A549 (cell line): ENCODE results near the gene SDR39U1. TPM values are rescaled to one million over a fixed set of nuclear protein-coding genes. Genes with fewer than 3 reads are reported as not detected.
"Not testable (repeated sequence)": the region's sequence is repeated elsewhere in the genome, so short reads cannot be mapped to it uniquely, and the experiment has no call there.

Experiments used
- ATAC-seq, 2 experiments: fragments of 200-7000 bp in 1 of 2; fragments of >200 bp in 1 of 2; cut with Nextera tagmentation in 1 of 2; cut with Tn5 transposase in 1 of 2; 3 replicates each; pipeline versions ENCODE4 v1.8.0 to v1.9.1; 2018 to 2020; ENCODE audit warnings: mild to moderate bottlenecking in 1 of 2, moderate library complexity in 1 of 2
- CTCF ChIA-PET: fragments of 300-600 bp; sonication (Branson Sonifier 250); formaldehyde crosslinking; extraction: SDS; loops from one replicate; lab custom pipeline; 2021; ENCODE audit warnings: antibody characterized with exemption, inconsistent platforms; lab: Yijun Ruan, JAX
- POLR2A ChIA-PET: fragments of 350-600 bp; formaldehyde crosslinking; extraction: SDS; loops from one replicate; lab custom pipeline; 2021; ENCODE audit warnings: antibody characterized with exemption, inconsistent platforms; lab: Yijun Ruan, JAX
- DNase-seq, 2 experiments: peaks; one replicate each; pipeline versions ENCODE4 v3.0.0 to v3.0.0-alpha.2; 2011 to 2016; ENCODE audit warnings: low read depth in 1 of 2, low spot score in 1 of 2
- FAIRE-seq: peaks from 2 replicates; lab custom pipeline; 2011; peaks lifted over from hg19 to GRCh38; lab: Jason Lieb, UNC
- H3K27ac ChIP-seq, 2 experiments: fragments of >200 bp; sonication (Bioruptor Twin); formaldehyde crosslinking; 3 replicates each; pipeline ENCODE4 v1.5.1; 2016 to 2017
- H3K4me1 ChIP-seq: fragments of >200 bp; sonication (Bioruptor Twin); formaldehyde crosslinking; 3 replicates; pipeline ENCODE4 v1.6.1; 2016
- H3K4me2 ChIP-seq: fragments of >200 bp; sonication (Bioruptor Twin); formaldehyde crosslinking; 3 replicates; pipeline ENCODE4 v1.6.1; 2016
- H3K4me3 ChIP-seq: fragments of >200 bp; sonication (Bioruptor Twin); formaldehyde crosslinking; 3 replicates; pipeline ENCODE4 v1.5.1; 2016
- H3K9me3 ChIP-seq: fragments of >200 bp; sonication (Bioruptor Twin); formaldehyde crosslinking; 3 replicates; pipeline ENCODE4 v1.6.1; 2016
- CBX2 ChIP-seq: fragments of 200-600 bp; sonication (generic); IDR thresholded peaks from 2 replicates; pipeline ENCODE4 v1.6.1; 2016; ENCODE audit warnings: low read depth, mild to moderate bottlenecking, borderline replicate concordance
- CEBPB ChIP-seq, 2 experiments: fragments of >200 bp in 1 of 2; sonication (Bioruptor Twin) in 1 of 2; formaldehyde crosslinking in 1 of 2; IDR thresholded peaks; 2 replicates each; pipeline ENCODE4 v1.6.1; 2012 to 2016
- EHMT2 ChIP-seq: fragments of 200-600 bp; sonication (generic); IDR thresholded peaks from 2 replicates; pipeline ENCODE4 v1.6.1; 2016; ENCODE audit warnings: antibody characterized with exemption, low read depth, mild to moderate bottlenecking, moderate library complexity
- HOXA7 ChIP-seq: fragments of 250-450 bp; sonication (Bioruptor Pico); IDR thresholded peaks from 2 replicates; pipeline ENCODE4 v1.5.0; 2020; ENCODE audit warnings: mild to moderate bottlenecking, moderate library complexity
- HOXB5 ChIP-seq: fragments of 250-450 bp; sonication (Bioruptor Pico); IDR thresholded peaks from 2 replicates; pipeline ENCODE4 v1.5.0; 2020; ENCODE audit warnings: mild to moderate bottlenecking, moderate library complexity
- JUN ChIP-seq, 2 experiments: fragments of >200 bp; sonication (Bioruptor Twin); formaldehyde crosslinking; IDR thresholded peaks; 2 replicates in 1 of 2; 3 replicates in 1 of 2; pipeline ENCODE4 v1.6.1; 2016 to 2017
- JUNB ChIP-seq: fragments of >200 bp; sonication (Bioruptor Twin); formaldehyde crosslinking; IDR thresholded peaks from 2 replicates; pipeline ENCODE4 v1.6.1; 2016
- KDM5A ChIP-seq: fragments of 200-600 bp; sonication (generic); IDR thresholded peaks from 2 replicates; pipeline ENCODE4 v1.6.1; 2016; ENCODE audit warnings: antibody characterized with exemption, mild to moderate bottlenecking
- MAFK ChIP-seq: fragments of 450-650 bp; IDR thresholded peaks from 2 replicates; pipeline ENCODE4 v1.6.1; 2014; ENCODE audit not compliant: partially characterized antibody
- MAZ ChIP-seq: fragments of 150-350 bp; IDR thresholded peaks from 2 replicates; pipeline ENCODE4 v1.6.1; 2014; ENCODE audit warnings: antibody characterized with exemption, low read depth, low read length, borderline replicate concordance
- MYC ChIP-seq: IDR thresholded peaks from 2 replicates; pipeline ENCODE4 v1.6.1; 2012; ENCODE audit warnings: mild to moderate bottlenecking, inconsistent platforms, low read length, improper control_type of control experiment, borderline replicate concordance
- NPAS2 ChIP-seq: fragments of 250-450 bp; sonication (Bioruptor Pico); IDR thresholded peaks from 2 replicates; pipeline ENCODE4 v1.8.0; 2022; ENCODE audit warnings: mild to moderate bottlenecking, moderate library complexity, borderline replicate concordance
- PBX3 ChIP-seq: IDR thresholded peaks from 2 replicates; pipeline ENCODE4 v1.6.1; 2012
- RAD21 ChIP-seq, 2 experiments: fragments of >200 bp in 1 of 2; sonication (Bioruptor Twin) in 1 of 2; formaldehyde crosslinking in 1 of 2; IDR thresholded peaks in 1 of 2; conservative IDR thresholded peaks in 1 of 2; 2 replicates in 1 of 2; 3 replicates in 1 of 2; pipeline ENCODE4 v1.6.1; 2012 to 2018; ENCODE audit warnings: inconsistent platforms in 1 of 2
- RARB ChIP-seq: fragments of 250-450 bp; sonication (Bioruptor Pico); IDR thresholded peaks from 2 replicates; pipeline ENCODE4 v1.8.0; 2021; ENCODE audit warnings: mild to moderate bottlenecking, moderate library complexity
- RNF2 ChIP-seq: fragments of 200-600 bp; sonication (generic); IDR thresholded peaks from 2 replicates; pipeline ENCODE4 v1.6.1; 2016; ENCODE audit warnings: low read depth, mild to moderate bottlenecking, antibody characterized with exemption, moderate library complexity, borderline replicate concordance
- SREBF2 ChIP-seq: fragments of 450-650 bp; IDR thresholded peaks from 2 replicates; pipeline ENCODE4 v1.6.1; 2014; ENCODE audit warnings: mild to moderate bottlenecking, moderate library complexity
- TFCP2L1 ChIP-seq: fragments of 250-450 bp; sonication (Bioruptor Pico); IDR thresholded peaks from 2 replicates; pipeline ENCODE4 v1.5.0; 2021; ENCODE audit warnings: mild to moderate bottlenecking
- ZC3H11A ChIP-seq: fragments of 450-650 bp; IDR thresholded peaks from 2 replicates; pipeline ENCODE4 v1.6.1; 2014; ENCODE audit warnings: antibody characterized with exemption, mild to moderate bottlenecking
- ZFP36 ChIP-seq: fragments of 450-650 bp; IDR thresholded peaks from 2 replicates; pipeline ENCODE4 v1.6.1; 2014; ENCODE audit warnings: borderline replicate concordance; ENCODE audit not compliant: partially characterized antibody
- WGBS: methylation state at CpG from one replicate; pipeline ENCODE4 v1.1.6; 2017; ENCODE audit errors: missing lambda C conversion rate; 5-methylcytosine and 5-hydroxymethylcytosine counted together
- polyA plus RNA-seq, 4 experiments: library from polyadenylated mRNA; depleted of rRNA in 3 of 4; stranded (reverse); fragments of >200 nt; fragmentation: RNase III in 1 of 4; extraction: RNeasy Plus Mini Kit Qiagen cat#74134 plus additional on column Dnase treatment in 1 of 4; gene quantifications; 2 replicates in 3 of 4; 3 replicates in 1 of 4; pipeline ENCODE4 v1.2.3, GENCODE V29; 2011 to 2017
- TF ChIP-seq, protein P1 (sequence below): fragments of 200-600 bp; sonication (generic); IDR thresholded peaks from 2 replicates; pipeline ENCODE4 v1.6.1; 2016; ENCODE audit warnings: antibody characterized with exemption, mild to moderate bottlenecking, moderate library complexity
- TF ChIP-seq, protein P2 (sequence below): fragments of 250-450 bp; sonication (Bioruptor Pico); IDR thresholded peaks from 2 replicates; pipeline ENCODE4 v1.5.0; 2021; ENCODE audit warnings: mild to moderate bottlenecking, moderate library complexity, borderline replicate concordance
- TF ChIP-seq, protein P3 (sequence below): fragments of 450-650 bp; IDR thresholded peaks from 2 replicates; pipeline ENCODE4 v1.6.1; 2014; ENCODE audit warnings: antibody characterized with exemption

The SDR39U1 gene
- polyA plus RNA-seq, 2 of the 4 experiments (the other 2 are of a cell fraction): 57.3 to 61.1 TPM

- TF ChIP-seq ZC3H11A (no peak), MYC (no peak), CBX2 (no peak)
These were observed 16.2 kb upstream of the SDR39U1 start (continued) for GRCh38 chr14:24458736-24459135.

DNA sequence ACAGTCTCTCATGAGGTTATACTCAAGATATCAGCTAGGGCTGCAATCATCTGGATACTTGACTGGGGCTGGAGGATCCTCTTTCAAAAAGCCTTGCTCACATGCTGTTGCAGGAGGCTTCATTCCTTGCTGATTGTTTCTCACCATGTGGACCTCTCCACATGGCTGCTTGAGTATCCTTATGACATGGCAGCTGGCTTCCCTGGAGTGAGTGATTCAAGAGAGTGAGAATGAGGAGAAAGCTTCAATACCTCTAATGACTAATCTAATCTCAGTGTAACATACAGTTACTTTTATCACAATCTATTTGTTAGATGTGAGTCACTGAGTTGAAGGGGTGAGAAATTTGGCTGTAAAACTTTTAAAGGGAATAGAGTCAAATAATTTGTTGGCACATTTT lies 14.4 kb upstream of the SDR39U1 start:
- ATAC-seq: no peak
- no peaks in the 10 kb centered on the region for H3K4me1 ChIP-seq
- TF ChIP-seq MAFK (no peak), HOXA7 (CRISPR knock-in tag) (no peak), RAD21 (conservative IDR thresholded peaks at IDR 0.05 in 1 of 2, IDR thresholded peaks at IDR 0.05 in 1 of 2) (no peak), NPAS2 (CRISPR knock-in tag) (no peak), ZFP36 (no peak), TFCP2L1 (CRISPR knock-in tag) (no peak), RARB (CRISPR knock-in tag) (no peak), JUN (IDR thresholded peaks at IDR 0.05) (no peak), RNF2 (no peak), EHMT2 (no peak), PBX3 (no peak), JUNB (no peak), SREBF2 (no peak), KDM5A (no peak), CEBPB (IDR thresholded peaks at IDR 0.05) (no peak), HOXB5 (CRISPR knock-in tag) (no peak), MAZ (no peak)
- TF ChIP-seq, protein P1, sequence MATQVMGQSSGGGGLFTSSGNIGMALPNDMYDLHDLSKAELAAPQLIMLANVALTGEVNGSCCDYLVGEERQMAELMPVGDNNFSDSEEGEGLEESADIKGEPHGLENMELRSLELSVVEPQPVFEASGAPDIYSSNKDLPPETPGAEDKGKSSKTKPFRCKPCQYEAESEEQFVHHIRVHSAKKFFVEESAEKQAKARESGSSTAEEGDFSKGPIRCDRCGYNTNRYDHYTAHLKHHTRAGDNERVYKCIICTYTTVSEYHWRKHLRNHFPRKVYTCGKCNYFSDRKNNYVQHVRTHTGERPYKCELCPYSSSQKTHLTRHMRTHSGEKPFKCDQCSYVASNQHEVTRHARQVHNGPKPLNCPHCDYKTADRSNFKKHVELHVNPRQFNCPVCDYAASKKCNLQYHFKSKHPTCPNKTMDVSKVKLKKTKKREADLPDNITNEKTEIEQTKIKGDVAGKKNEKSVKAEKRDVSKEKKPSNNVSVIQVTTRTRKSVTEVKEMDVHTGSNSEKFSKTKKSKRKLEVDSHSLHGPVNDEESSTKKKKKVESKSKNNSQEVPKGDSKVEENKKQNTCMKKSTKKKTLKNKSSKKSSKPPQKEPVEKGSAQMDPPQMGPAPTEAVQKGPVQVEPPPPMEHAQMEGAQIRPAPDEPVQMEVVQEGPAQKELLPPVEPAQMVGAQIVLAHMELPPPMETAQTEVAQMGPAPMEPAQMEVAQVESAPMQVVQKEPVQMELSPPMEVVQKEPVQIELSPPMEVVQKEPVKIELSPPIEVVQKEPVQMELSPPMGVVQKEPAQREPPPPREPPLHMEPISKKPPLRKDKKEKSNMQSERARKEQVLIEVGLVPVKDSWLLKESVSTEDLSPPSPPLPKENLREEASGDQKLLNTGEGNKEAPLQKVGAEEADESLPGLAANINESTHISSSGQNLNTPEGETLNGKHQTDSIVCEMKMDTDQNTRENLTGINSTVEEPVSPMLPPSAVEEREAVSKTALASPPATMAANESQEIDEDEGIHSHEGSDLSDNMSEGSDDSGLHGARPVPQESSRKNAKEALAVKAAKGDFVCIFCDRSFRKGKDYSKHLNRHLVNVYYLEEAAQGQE: no peak
- TF ChIP-seq, protein P2, sequence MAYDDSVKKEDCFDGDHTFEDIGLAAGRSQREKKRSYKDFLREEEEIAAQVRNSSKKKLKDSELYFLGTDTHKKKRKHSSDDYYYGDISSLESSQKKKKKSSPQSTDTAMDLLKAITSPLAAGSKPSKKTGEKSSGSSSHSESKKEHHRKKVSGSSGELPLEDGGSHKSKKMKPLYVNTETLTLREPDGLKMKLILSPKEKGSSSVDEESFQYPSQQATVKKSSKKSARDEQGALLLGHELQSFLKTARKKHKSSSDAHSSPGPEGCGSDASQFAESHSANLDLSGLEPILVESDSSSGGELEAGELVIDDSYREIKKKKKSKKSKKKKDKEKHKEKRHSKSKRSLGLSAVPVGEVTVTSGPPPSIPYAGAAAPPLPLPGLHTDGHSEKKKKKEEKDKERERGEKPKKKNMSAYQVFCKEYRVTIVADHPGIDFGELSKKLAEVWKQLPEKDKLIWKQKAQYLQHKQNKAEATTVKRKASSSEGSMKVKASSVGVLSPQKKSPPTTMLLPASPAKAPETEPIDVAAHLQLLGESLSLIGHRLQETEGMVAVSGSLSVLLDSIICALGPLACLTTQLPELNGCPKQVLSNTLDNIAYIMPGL (CRISPR knock-in tag): no peak
- TF ChIP-seq, protein P3, sequence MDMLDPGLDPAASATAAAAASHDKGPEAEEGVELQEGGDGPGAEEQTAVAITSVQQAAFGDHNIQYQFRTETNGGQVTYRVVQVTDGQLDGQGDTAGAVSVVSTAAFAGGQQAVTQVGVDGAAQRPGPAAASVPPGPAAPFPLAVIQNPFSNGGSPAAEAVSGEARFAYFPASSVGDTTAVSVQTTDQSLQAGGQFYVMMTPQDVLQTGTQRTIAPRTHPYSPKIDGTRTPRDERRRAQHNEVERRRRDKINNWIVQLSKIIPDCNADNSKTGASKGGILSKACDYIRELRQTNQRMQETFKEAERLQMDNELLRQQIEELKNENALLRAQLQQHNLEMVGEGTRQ: no peak
- FAIRE-seq: no peak
- no peak overlapping the region for H3K27ac ChIP-seq
- ChIA-PET CTCF (interaction anchor here (0.6 kb wide), 1 partner anchor 334 kb away, joined by 3 read pairs; no protein-coding TSS in a partner anchor), POLR2A (no interaction called here)
- DNase-seq: no peak
- H3K4me3 ChIP-seq: no peak overlapping the region
- no peak overlapping the region for H3K4me2 ChIP-seq
- H3K9me3 ChIP-seq: 0 out of 3 replicates have a peak, but pooled peaks cover 4% of the 10 kb centered on the region

DNA sequence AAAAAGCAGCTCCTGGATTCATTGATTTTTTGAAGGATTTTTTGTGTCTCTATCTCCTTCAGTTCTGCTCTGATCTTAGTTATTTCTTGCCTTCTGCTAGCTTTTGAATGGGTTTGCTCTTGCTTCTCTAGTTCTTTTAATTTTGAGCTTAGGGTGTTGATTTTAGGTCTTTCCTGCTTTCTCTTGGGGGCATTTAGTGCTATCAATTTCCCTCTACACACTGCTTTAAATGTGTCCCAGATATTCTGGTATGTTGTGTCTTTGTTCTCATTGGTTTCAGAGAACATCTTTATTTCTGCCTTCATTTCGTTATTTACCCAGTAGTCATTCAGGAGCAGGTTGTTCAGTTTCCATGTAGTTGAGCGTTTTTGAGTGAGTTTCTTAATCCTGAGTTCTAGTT lies 8.3 kb upstream of the SDR39U1 start:
- 19% methylated on average over 2 of the region's 2 CpGs for WGBS

More for the DNA sequence above, 8.3 kb upstream of the SDR39U1 start:
- H3K4me3 ChIP-seq, H3K9me3 ChIP-seq, H3K4me2 ChIP-seq, CTCF ChIA-PET, ATAC-seq, DNase-seq, POLR2A ChIA-PET, FAIRE-seq, H3K27ac ChIP-seq, H3K4me1 ChIP-seq: not testable (repeated sequence)
